ENCODE data around the gene SBF2. TPM values are rescaled to one million over a fixed set of nuclear protein-coding genes. Genes with fewer than 3 reads are reported as not detected.

Gene SBF2
- total RNA-seq, 1 donor from 2014 or later = 16.7 TPM

DNA sequence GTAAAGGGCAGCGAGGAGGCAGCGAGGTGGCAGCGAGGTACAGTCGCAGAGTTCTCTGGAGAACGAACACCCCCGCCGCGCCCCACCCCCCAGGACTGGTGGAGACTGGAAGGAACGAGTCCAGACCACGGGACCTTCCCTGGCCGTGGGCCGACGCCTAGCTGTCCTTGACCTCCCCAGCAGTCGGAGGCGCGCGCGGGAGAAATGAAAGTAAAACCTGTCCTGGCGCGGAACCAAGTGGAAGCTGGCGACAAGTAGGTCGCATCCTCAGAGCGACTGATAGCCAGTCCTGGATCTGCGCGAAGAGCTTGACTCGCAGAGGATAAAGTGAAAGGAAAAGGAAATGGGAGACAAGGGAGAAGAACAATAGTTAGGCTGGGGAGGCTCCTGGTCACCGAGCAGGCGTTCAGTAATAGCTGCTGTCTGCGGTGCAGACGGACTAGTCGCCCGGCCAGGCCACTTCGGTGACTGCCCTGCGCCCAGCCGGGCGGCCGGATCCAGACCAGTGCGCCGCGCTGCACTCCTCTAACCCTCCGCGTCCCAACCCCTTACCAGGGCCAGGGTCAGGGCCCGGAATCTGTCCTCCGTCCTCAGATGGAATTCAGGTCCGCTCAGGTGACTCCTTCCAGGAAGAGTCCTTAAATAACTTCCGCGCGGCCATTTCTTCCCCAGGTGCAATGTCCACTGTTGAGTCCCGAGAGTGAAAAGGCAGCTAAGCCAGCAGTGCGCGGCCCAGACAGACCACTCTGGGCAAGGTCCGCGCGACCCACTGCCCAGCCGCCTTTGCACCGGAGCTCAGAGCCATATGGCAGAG lies 8.9 kb upstream of the SBF2 start:
- DNase-seq (ENCODE audit: low spot score) (peak; percentile 96), ATAC-seq (peak; percentile 28)

DNA sequence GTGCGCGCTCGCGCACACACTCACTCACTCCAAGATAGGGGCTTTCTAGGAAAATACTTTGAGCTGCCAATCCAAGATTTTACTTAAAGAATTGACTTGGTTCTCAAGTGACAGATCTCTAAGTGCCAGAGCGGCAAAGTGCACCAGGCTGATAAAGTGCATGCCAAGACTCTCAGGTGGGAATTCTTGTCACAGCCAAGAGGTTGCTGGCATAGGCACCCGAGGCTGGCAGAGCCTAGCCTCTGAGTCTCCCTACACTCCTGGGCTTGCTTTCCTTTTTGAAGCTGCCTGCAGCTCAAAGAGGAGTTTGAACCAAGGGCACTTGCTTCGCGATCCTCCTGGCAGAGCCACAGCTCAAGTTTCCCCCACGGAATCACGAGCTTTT lies 8.3 kb upstream of the SBF2 start:
- ATAC-seq = peak; percentile 0
- DNase-seq (ENCODE audit: low spot score) = no peak

DNA sequence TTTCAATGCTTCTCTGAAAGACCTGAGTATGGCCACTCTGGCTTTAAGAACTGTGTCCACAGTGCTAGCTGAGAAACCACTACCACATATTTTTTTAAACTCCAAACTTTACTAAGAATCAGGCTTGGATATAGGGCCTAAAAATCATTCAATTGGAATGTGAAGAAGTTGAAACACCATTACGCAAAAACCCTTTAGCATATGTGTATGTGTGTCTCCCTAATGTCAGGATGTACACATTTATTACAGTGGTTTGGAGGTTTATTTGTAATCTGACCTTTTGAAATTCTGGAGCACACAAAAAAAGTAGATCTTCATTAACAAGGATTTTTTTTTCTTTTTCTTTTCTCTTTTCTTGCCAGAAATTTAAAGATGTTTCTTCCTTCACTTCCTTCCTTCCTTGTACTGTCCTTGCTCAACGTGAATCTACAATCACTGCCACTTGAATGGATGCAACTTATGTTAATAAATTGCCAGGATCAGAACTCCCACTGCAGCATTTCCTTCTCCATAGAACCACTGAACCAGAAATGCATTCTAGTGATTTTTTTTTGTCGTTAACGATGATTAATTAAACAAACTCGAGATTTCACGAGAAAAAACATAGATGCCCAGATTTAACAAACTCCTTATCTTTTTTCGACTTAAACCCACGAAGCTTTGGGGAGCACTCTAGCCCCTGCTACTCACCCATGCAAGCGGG lies 7.8 kb upstream of the SBF2 start:
- no peak for ATAC-seq
- DNase-seq (ENCODE audit: low spot score) = no peak

DNA sequence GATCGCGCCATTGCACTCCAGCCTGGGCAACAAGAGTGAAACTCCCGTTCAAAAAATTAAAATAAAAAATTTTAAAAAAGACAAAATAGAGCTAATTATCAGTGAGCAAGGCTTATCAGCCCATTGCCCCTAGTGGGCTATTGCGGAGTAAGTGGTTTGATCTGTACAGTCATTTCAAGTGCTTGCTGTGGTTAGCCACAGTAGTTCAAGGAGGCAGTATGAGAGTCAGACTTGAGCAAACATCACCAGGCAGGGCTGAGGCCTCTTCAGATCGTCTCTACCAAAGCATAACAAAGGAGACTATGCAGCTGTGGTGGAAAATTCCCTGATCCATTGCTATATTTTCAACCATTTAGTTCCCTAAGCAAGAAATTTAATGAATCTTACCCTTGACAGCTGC lies 4.3 kb upstream of the SBF2 start:
- no peak for ATAC-seq
- DNase-seq (ENCODE audit: low spot score) = no peak

DNA sequence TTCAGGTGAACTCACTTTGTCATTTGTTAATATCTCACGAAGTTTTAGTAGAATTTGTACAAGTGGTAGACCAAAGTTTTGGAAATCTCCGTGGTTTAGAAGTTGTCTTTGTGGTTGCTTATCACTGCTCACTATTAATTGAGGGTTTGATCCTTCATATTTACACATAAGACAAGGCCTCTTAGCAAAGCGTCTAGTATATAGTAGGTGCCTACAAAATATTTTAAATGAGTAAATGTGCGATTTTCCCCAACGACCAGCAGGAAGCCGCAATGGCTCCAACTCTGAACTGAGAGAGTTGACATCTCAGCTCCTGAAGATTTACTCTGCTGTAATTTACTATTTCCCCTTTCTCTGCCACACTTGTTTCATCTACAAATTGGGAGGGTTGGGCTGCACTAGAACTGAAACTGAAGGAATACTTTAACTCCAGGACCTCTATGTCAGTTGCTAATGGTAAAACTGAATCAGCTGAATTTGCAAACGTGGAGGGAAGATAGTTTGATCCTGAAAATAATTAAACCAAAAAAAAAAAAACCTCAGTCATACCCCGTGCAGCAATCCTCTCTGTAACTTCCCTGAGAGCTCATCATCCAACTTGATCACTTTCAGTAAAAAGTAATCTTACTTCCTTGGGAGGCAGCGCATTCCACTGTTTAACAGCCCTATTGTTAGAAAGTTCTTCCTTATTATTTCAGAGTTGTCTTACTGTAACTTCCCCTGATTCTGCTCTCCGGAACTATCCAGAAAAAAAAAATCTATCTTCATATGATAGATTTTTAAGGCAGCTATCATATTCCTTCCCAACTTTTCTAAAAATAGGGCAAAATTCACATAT lies 1.3 kb upstream of the SBF2 start:
- DNase-seq (ENCODE audit: low spot score) (no peak), ATAC-seq (no peak)

DNA sequence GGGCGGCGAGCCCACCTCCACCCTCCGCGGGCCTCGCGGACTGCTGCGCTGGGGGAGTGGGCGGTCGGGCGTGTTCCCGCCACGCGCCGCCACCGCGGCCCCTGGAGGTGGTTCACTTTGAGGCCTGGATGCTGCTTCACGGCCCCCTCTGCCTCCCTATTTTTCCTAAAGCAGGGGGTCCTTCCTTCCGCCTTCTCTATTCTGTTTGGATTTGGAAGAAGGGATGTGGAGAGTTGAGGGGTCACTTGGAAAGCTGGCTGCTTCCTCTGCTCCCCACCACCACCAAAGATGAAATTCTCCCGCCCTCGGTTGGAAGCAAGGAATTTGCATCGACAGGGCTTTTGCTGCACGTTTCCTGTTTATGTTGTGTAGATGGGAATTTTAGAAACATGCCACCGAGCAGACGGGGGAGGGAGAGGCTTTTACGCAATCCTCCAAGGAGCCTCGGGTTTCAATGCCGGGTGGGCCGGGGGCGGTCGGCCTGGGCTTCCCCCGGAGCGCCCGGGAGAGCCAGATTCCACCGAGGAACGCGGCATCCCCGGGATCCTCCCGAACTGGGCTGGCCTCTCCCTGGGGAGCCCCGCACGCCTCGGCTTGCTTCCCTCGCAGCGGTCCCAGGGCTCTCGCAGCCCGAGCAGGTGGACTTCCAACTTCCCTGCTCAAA lies 403 bp upstream of the SBF2 start:
- ATAC-seq (peak; percentile 40), DNase-seq (ENCODE audit: low spot score) (peak; percentile 59)

DNA sequence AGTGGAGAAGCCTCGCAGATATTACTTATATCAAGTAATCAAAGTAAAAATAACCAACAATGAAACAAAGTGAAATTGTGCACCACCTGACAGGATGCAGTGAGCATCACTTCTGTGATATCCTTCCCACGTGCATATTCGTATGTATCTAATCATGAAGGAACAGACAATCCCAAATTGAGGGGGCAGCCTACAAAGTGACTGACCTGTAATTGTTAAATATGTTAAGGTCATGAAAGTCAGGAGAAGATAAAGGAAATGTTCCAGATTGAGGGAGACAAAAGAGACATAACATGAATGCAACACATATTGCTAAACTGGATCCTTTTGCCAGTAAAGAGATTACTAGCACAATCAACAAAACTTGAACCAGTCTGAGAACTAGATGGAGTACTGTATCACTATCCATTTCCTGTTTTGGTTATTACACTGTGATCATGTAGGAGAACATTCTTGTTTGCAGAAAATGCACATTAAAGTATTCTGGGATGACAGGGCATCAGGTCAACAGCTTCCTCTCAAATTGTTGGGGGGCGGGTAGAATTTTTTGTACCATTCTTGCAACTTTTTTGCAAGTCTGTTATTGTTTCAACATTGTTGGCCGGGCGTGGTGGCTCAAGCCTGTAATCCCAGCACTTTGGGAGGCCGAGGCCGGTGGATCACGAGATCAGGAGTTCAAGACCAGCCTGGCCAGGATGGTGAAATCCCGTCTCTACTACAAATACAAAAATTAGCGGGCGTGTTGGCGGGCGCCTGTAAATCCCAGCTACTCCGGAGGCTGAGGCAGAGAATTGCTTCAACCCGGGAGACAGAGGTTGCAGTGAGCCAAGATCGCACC lies 2.0 kb downstream of the SBF2 start:
- no peak for DNase-seq (ENCODE audit: low spot score)
- ATAC-seq = no peak

GRCh38 chr11:10289765-10290380 lies 4.1 kb downstream of the SBF2 start:
- ATAC-seq (no peak), DNase-seq (ENCODE audit: low spot score) (no peak)

- ATAC-seq (no peak), DNase-seq (ENCODE audit: low spot score) (no peak)
These were observed 4.9 kb downstream of the SBF2 start for GRCh38 chr11:10288881-10289764.

DNA sequence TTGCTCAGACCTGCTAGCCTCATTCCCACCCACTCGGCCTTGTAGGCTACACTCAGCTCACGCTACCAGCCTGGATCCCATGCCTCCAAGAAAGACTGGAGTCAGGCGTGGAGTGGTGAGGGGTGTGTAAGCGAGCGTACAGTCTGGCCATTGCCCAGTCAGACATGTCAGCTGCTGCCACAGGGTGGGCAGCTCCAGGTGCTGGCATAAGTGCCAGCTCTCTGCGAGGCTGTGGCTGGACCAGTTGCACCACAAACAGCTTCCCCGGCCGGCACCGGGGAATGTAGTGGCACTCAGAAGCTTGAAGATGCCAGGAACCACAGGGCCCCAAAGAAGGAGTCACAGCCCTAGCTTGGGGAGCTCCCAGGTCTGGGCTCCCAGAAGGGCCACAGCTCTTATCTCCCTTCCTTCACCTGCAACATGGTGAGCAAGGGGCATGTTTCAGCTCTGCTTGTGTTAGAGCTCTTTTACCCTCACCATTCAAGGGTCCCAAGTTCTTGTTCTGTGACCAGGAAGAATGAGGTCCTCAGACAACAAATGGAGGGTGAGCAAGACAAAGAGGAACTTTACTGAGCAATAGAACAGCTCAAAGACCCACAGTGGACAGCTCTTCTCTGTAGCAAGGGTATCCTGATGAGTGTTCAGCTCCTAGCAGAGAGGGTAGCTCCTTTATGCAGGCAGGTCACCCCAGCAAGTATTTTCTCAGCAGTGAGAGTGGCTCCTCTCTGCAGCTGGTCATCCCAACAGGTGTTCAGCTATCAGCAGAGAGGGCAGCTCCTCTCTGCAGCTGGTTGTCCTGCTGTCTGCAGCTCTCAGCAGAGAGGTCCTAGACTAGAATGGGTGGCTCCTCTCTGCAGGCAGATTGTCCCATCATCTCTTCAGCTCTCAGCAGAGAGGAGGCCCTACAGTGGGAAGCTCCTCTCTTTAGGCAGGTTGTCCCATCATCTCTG lies 6.0 kb downstream of the SBF2 start:
- ATAC-seq (no peak), DNase-seq (ENCODE audit: low spot score) (no peak)

DNA sequence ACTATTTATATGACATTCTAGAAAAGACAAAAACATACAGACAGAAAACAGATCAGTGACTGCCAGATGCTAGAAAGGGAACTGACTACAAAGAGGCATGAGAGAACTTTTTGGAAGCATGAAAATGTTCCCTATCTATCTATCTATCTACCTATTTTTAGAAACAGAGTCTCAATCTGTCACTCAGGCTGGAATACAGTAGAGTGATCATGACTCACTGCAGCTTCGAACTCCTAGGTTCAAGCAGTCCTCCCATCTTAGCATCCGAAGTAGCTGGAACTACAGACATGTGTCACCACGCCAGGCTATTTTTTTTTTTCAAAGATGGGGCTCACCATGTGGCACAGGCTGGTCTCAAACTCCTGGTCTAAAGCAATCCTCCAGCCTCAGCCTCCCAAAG lies 6.9 kb downstream of the SBF2 start:
- ATAC-seq (no peak), DNase-seq (ENCODE audit: low spot score) (no peak)

GRCh38 chr11:10285148-10285802 lies 8.7 kb downstream of the SBF2 start:
- peak; percentile 80 for ATAC-seq

GRCh38 chr11:10283991-10284390 lies 10.0 kb downstream of the SBF2 start:
- ATAC-seq (no peak), DNase-seq (ENCODE audit: low spot score) (no peak)

More at GRCh38 chr11:10285148-10285802, 8.7 kb downstream of the SBF2 start:
- no peak for DNase-seq (ENCODE audit: low spot score)

GRCh38 chr11:10282117-10282516 lies 11.9 kb downstream of the SBF2 start:
- no peak for DNase-seq (ENCODE audit: low spot score)
- ATAC-seq = peak; percentile 79

- DNase-seq (ENCODE audit: low spot score) (no peak), ATAC-seq (no peak)
These were observed 18.3 kb downstream of the SBF2 start for GRCh38 chr11:10275714-10276113.

DNA sequence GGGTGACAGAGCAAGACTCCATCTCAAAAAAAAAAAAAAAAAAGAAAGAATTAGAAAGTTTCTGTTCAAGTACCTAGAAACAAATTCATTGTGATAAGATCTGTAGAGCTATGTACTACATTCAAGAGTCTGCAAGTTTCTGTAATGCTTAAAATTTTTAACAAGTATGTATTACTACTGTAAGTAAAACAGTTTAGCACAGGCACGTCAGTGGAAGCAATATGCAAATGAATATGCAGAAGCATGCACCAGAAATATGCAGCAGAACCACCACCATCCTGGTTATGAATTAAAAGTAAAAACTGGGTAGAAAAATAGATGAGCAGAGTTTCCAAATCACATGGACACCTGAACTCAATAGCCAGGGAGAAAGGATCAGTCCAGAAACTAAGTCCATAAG lies 19.3 kb downstream of the SBF2 start:
- ATAC-seq = no peak
- DNase-seq (ENCODE audit: low spot score) = no peak

DNA sequence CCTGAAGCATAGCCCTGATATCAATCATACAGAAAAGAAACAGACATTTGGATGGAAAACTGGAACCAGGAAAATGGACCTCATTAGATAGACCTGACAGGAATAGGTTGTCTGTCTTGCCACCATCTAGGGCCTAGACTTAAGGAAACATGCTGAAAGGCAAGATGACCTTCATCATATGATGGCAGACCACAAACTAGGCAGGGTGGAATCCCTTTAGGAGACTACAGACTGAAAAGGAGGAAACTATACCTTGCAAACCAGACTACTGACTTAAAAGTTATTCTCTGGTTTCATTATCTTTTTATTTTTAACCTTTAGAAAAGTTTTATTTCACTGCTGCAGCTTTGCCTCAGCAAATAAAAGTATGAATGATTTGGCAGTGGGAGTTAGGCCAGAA lies 20.3 kb downstream of the SBF2 start:
- ATAC-seq (no peak), DNase-seq (ENCODE audit: low spot score) (no peak)

Data from left lobe of liver (tissue), 2 donors.